ENCODE results near the gene MAP3K2. TPM values are rescaled to one million over a fixed set of nuclear protein-coding genes. Genes with fewer than 3 reads are reported as not detected.
A peak's percentile ranks its signal among the peaks of the same experiment; 100 is the strongest.

Gene MAP3K2
- total and polyA plus RNA-seq, 2 experiments from 2014 or later = 36.7 to 41.0 TPM

GRCh38 chr2:127378720-127379119 lies 9.1 kb downstream of the MAP3K2 start:
- Histone ChIP-seq H3K27ac (no peak overlapping the region), H3K9me3 (ENCODE audit: low read depth) (no peaks in the 10 kb centered on the region), H3F3A (ENCODE audit: insufficient read depth) (no peaks in the 10 kb centered on the region), H3K27me3 (replicated peaks; ENCODE audit: insufficient read depth) (no peaks in the 10 kb centered on the region), H3K4me2 (ENCODE audit: unreplicated experiment) (no peak overlapping the region), H3K4me3 (no peak overlapping the region), H4K20me1 (ENCODE audit: insufficient read depth) (peaks cover 9% of the 10 kb centered on the region; the same call in 1 of the 2 replicates), H3K36me3 (ENCODE audit: low read depth) (no peaks in the 10 kb centered on the region), H3K4me1 (ENCODE audit: insufficient read depth) (peaks cover 24% of the 10 kb centered on the region), H3K9ac (no peak overlapping the region), H2AFZ (no peak overlapping the region), H3K79me2 (ENCODE audit: insufficient read depth) (peaks cover 99% of the 10 kb centered on the region), H3K9me2 (ENCODE audit: insufficient read depth) (no peaks in the 10 kb centered on the region)
- no peak for DNase-seq
- 96 to 98% methylated on average over 6 of the region's 6 CpGs for WGBS, 2 experiments (ENCODE audit: low coverage in 1 of 2, low lambda C conversion rate in 2 of 2, missing lambda C conversion rate in 2 of 2)
- in situ Hi-C loops (cut with MboI) = no loop called here
- no peak for TF ChIP-seq EZH2 (IDR thresholded peaks at IDR 0.05; ENCODE audit: insufficient read depth, poor library complexity, severe bottlenecking)

- DNase-seq = peak; percentile 23
Measured at GRCh38 chr2:127377262-127377661, 10.5 kb downstream of the MAP3K2 start.

GRCh38 chr2:127376257-127376656 lies 11.5 kb downstream of the MAP3K2 start:
- Histone ChIP-seq H2AFZ (no peak overlapping the region), H3K4me2 (ENCODE audit: unreplicated experiment) (no peak overlapping the region), H3K9me2 (ENCODE audit: insufficient read depth) (no peaks in the 10 kb centered on the region), H3K79me2 (ENCODE audit: insufficient read depth) (peaks cover 99% of the 10 kb centered on the region), H3K4me3 (no peak overlapping the region), H3K36me3 (ENCODE audit: low read depth) (no peaks in the 10 kb centered on the region), H4K20me1 (ENCODE audit: insufficient read depth) (peaks cover 9% of the 10 kb centered on the region; the same call in 1 of the 2 replicates), H3K27me3 (replicated peaks; ENCODE audit: insufficient read depth) (no peaks in the 10 kb centered on the region), H3F3A (ENCODE audit: insufficient read depth) (no peaks in the 10 kb centered on the region), H3K27ac (no peak overlapping the region), H3K9ac (no peak overlapping the region), H3K9me3 (ENCODE audit: low read depth) (no peaks in the 10 kb centered on the region), H3K4me1 (ENCODE audit: insufficient read depth) (peaks cover 17% of the 10 kb centered on the region)
- TF ChIP-seq EZH2 (IDR thresholded peaks at IDR 0.05; ENCODE audit: insufficient read depth, poor library complexity, severe bottlenecking) = no peak
- no peak for TF ChIP-seq EZH2phosphoT487 (IDR thresholded peaks at IDR 0.05; ENCODE audit: insufficient read depth, low read depth)
- WGBS, 2 experiments (ENCODE audit: low coverage in 1 of 2, low lambda C conversion rate in 2 of 2, missing lambda C conversion rate in 2 of 2) = 93 to 99% methylated on average over 8 of the region's 8 CpGs
- in situ Hi-C loops (cut with MboI) = no loop called here
- DNase-seq = no peak

More at GRCh38 chr2:127377262-127377661, 10.5 kb downstream of the MAP3K2 start:
- TF ChIP-seq EZH2phosphoT487 (IDR thresholded peaks at IDR 0.05; ENCODE audit: insufficient read depth, low read depth) (no peak), EZH2 (IDR thresholded peaks at IDR 0.05; ENCODE audit: insufficient read depth, poor library complexity, severe bottlenecking) (no peak)
- Histone ChIP-seq H3K4me2 (ENCODE audit: unreplicated experiment) (no peak overlapping the region), H3K9ac (no peak overlapping the region), H4K20me1 (ENCODE audit: insufficient read depth) (peaks cover 9% of the 10 kb centered on the region; the same call in 1 of the 2 replicates), H2AFZ (no peak overlapping the region), H3K4me1 (ENCODE audit: insufficient read depth) (peaks cover 24% of the 10 kb centered on the region), H3K9me2 (ENCODE audit: insufficient read depth) (no peaks in the 10 kb centered on the region), H3K36me3 (ENCODE audit: low read depth) (no peaks in the 10 kb centered on the region), H3F3A (ENCODE audit: insufficient read depth) (no peaks in the 10 kb centered on the region), H3K9me3 (ENCODE audit: low read depth) (no peaks in the 10 kb centered on the region), H3K4me3 (no peak overlapping the region), H3K27ac (no peak overlapping the region), H3K27me3 (replicated peaks; ENCODE audit: insufficient read depth) (no peaks in the 10 kb centered on the region), H3K79me2 (ENCODE audit: insufficient read depth) (peaks cover 99% of the 10 kb centered on the region)
- in situ Hi-C loops (cut with MboI) = no loop called here
- 91 to 93% methylated on average over 1 of the region's 1 CpG for WGBS, 2 experiments (ENCODE audit: low coverage in 1 of 2, low lambda C conversion rate in 2 of 2, missing lambda C conversion rate in 2 of 2)

GRCh38 chr2:127373362-127374083 lies 14.3 kb downstream of the MAP3K2 start:
- no peak for TF ChIP-seq EZH2phosphoT487 (IDR thresholded peaks at IDR 0.05; ENCODE audit: insufficient read depth, low read depth)
- TF ChIP-seq EZH2 (IDR thresholded peaks at IDR 0.05; ENCODE audit: insufficient read depth, poor library complexity, severe bottlenecking) = no peak
- in situ Hi-C loops (cut with MboI) = no loop called here
- no peaks in the 10 kb centered on the region for H3K9me3 ChIP-seq (ENCODE audit: low read depth)

More at GRCh38 chr2:127373362-127374083, 14.3 kb downstream of the MAP3K2 start:
- Histone ChIP-seq H2AFZ (no peak overlapping the region), H3K79me2 (ENCODE audit: insufficient read depth) (peaks cover 99% of the 10 kb centered on the region), H3K9me2 (ENCODE audit: insufficient read depth) (no peaks in the 10 kb centered on the region), H3K4me2 (ENCODE audit: unreplicated experiment) (no peak overlapping the region), H3F3A (ENCODE audit: insufficient read depth) (no peaks in the 10 kb centered on the region), H4K20me1 (ENCODE audit: insufficient read depth) (no peaks in the 10 kb centered on the region; the same call in 1 of the 2 replicates), H3K9ac (no peak overlapping the region), H3K27ac (no peak overlapping the region), H3K36me3 (ENCODE audit: low read depth) (no peaks in the 10 kb centered on the region), H3K4me3 (no peak overlapping the region), H3K4me1 (ENCODE audit: insufficient read depth) (peaks cover 12% of the 10 kb centered on the region), H3K27me3 (replicated peaks; ENCODE audit: insufficient read depth) (no peaks in the 10 kb centered on the region)
- WGBS, 2 experiments (ENCODE audit: low coverage in 1 of 2, low lambda C conversion rate in 2 of 2, missing lambda C conversion rate in 2 of 2) = 97 to 98% methylated on average over 5 of the region's 5 CpGs
- no peak for DNase-seq

Measured in GM23248 (cell line).